H1 (cell line): ENCODE measurements around the gene CAPN8. TPM values are rescaled to one million over a fixed set of nuclear protein-coding genes. Genes with fewer than 3 reads are reported as not detected.

Experiments
- CTCF ChIA-PET: fragments of 300-600 bp; sonication (Branson Sonifier 250); formaldehyde crosslinking; loops from one replicate; lab custom pipeline; 2021; ENCODE audit not compliant: partially characterized antibody; lab: Charles Lee
- POLR2A ChIA-PET: fragments of 300-600 bp; sonication (Branson Sonifier 250); formaldehyde crosslinking; loops from one replicate; lab custom pipeline; 2021; ENCODE audit warnings: inconsistent platforms; ENCODE audit not compliant: partially characterized antibody; lab: Charles Lee
- DNase-seq, 2 experiments: peaks; one replicate each; pipeline versions ENCODE4 v3.0.0 to v3.0.0-alpha.2; 2010 to 2022; ENCODE audit warnings: low spot score in 2 of 2, low read depth in 1 of 2, mixed read lengths in 1 of 2
- FAIRE-seq: peaks from 2 replicates; lab custom pipeline; 2011; peaks lifted over from hg19 to GRCh38; lab: Jason Lieb, UNC
- H2AFZ ChIP-seq: 2 replicates; pipeline ENCODE4 v1.8.1; 2012; ENCODE audit warnings: low read length, inconsistent platforms
- H2AK5ac ChIP-seq: 2 replicates; pipeline ENCODE4 v1.6.1; 2013; ENCODE audit warnings: low read depth, low read length
- H2BK120ac ChIP-seq: replicated peaks from 2 replicates; pipeline ENCODE3; 2013; ENCODE audit warnings: low read depth, low read length, inconsistent platforms
- H2BK12ac ChIP-seq: 2 replicates; pipeline ENCODE4 v1.6.1; 2013; ENCODE audit warnings: low read depth, low read length
- H2BK15ac ChIP-seq: 2 replicates; pipeline ENCODE4 v1.6.1; 2013; ENCODE audit warnings: low read length
- H2BK20ac ChIP-seq: 2 replicates; pipeline ENCODE4 v1.6.1; 2013; ENCODE audit warnings: low read length
- H2BK5ac ChIP-seq: 2 replicates; pipeline ENCODE4 v1.6.1; 2013; ENCODE audit warnings: low read depth, low read length
- H3K14ac ChIP-seq: 2 replicates; pipeline ENCODE4 v1.6.1; 2013; ENCODE audit warnings: inconsistent platforms; ENCODE audit not compliant: insufficient read length
- H3K18ac ChIP-seq: 2 replicates; pipeline ENCODE4 v1.6.1; 2013; ENCODE audit warnings: low read length; ENCODE audit errors: extremely low read depth
- H3K23ac ChIP-seq: 2 replicates; pipeline ENCODE4 v1.6.1; 2013; ENCODE audit warnings: inconsistent platforms; ENCODE audit not compliant: insufficient read length
- H3K23me2 ChIP-seq: 2 replicates; pipeline ENCODE4 v1.6.1; 2013; ENCODE audit warnings: low read depth, low read length
- H3K27ac ChIP-seq: 2 replicates; pipeline ENCODE4 v1.6.1; 2011; ENCODE audit warnings: low read depth, low read length, inconsistent platforms
- H3K27me3 ChIP-seq, 4 experiments: replicated peaks in 1 of 4; 1 replicate in 1 of 4; 2 replicates in 3 of 4; pipeline versions ENCODE4 v1.6.1 to v1.8.1; 2011 to 2013; ENCODE audit warnings: low read length in 3 of 4, mild to moderate bottlenecking in 3 of 4, inconsistent platforms in 2 of 4, mixed read lengths in 2 of 4, moderate library complexity in 1 of 4; ENCODE audit not compliant: control insufficient read depth in 3 of 4, insufficient read depth in 3 of 4; ENCODE audit errors: extremely low read depth in 1 of 4
- H3K36me3 ChIP-seq, 4 experiments: 2 replicates each; pipeline versions ENCODE4 v1.6.1 to v1.8.1; 2011 to 2013; ENCODE audit warnings: mild to moderate bottlenecking in 4 of 4, low read length in 3 of 4, moderate library complexity in 2 of 4, control low read depth in 1 of 4, inconsistent platforms in 1 of 4; ENCODE audit not compliant: insufficient read depth in 4 of 4, control insufficient read depth in 2 of 4
- H3K4ac ChIP-seq: replicated peaks from 2 replicates; pipeline ENCODE3; 2013; ENCODE audit warnings: low read length, low read depth, mixed read lengths, inconsistent platforms; ENCODE audit not compliant: insufficient read length
- H3K4me1 ChIP-seq, 4 experiments: replicated peaks in 1 of 4; 1 replicate in 1 of 4; 2 replicates in 3 of 4; pipeline versions ENCODE4 v1.6.1 to v1.8.1; 2011 to 2013; ENCODE audit warnings: low read length in 3 of 4, inconsistent platforms in 2 of 4, mixed read lengths in 1 of 4; ENCODE audit not compliant: insufficient read depth in 4 of 4, control insufficient read depth in 3 of 4
- H3K4me2 ChIP-seq, 2 experiments: 2 replicates each; pipeline versions ENCODE4 v1.6.1 to v1.8.1; 2011 to 2013; ENCODE audit warnings: low read depth in 2 of 2, low read length in 2 of 2, control low read depth in 1 of 2, inconsistent platforms in 1 of 2, mild to moderate bottlenecking in 1 of 2; ENCODE audit not compliant: insufficient read depth in 1 of 2
- H3K4me3 ChIP-seq, 4 experiments: fragments of 200-600, 300-600 bp in 1 of 4; sonication (generic), shearing (Covaris generic), sonication (Bioruptor Twin) in 1 of 4; 2 replicates each; pipeline versions ENCODE4 v1.5.1 to v1.8.1; 2011 to 2016; ENCODE audit warnings: low read length in 4 of 4, low read depth in 3 of 4, control low read depth in 2 of 4, inconsistent platforms in 2 of 4, mild to moderate bottlenecking in 2 of 4, mixed read lengths in 1 of 4, moderate library complexity in 1 of 4; ENCODE audit not compliant: insufficient read depth in 2 of 4; ENCODE audit errors: extremely low read depth in 1 of 4
- H3K56ac ChIP-seq: replicated peaks from 2 replicates; pipeline ENCODE3; 2013; ENCODE audit warnings: low read depth, mild to moderate bottlenecking, mixed read lengths, low read length, inconsistent platforms; ENCODE audit not compliant: insufficient read length
- H3K79me1 ChIP-seq: 2 replicates; pipeline ENCODE4 v1.6.1; 2013; ENCODE audit warnings: low read depth, low read length, control low read depth
- H3K79me2 ChIP-seq, 2 experiments: 2 replicates each; pipeline versions ENCODE4 v1.6.1 to v1.8.1; 2012 to 2013; ENCODE audit warnings: low read length in 2 of 2, mild to moderate bottlenecking in 2 of 2, inconsistent platforms in 1 of 2; ENCODE audit not compliant: insufficient read depth in 2 of 2, control insufficient read depth in 1 of 2
- H3K9ac ChIP-seq, 4 experiments: replicated peaks in 1 of 4; 1 replicate in 1 of 4; 2 replicates in 3 of 4; pipeline versions ENCODE4 v1.6.1 to v1.8.1; 2011 to 2013; ENCODE audit warnings: low read depth in 3 of 4, low read length in 3 of 4, control low read depth in 2 of 4, mild to moderate bottlenecking in 2 of 4, moderate library complexity in 2 of 4, inconsistent platforms in 1 of 4; ENCODE audit errors: extremely low read depth in 1 of 4
- H3K9me3 ChIP-seq, 2 experiments: 2 replicates each; pipeline versions ENCODE4 v1.6.1 to v1.8.1; 2012 to 2013; ENCODE audit warnings: mild to moderate bottlenecking in 2 of 2, moderate library complexity in 2 of 2, control low read depth in 1 of 2, inconsistent platforms in 1 of 2, low read depth in 1 of 2, low read length in 1 of 2, mixed read lengths in 1 of 2; ENCODE audit not compliant: insufficient read depth in 2 of 2
- H4K20me1 ChIP-seq, 2 experiments: replicated peaks in 1 of 2; 2 replicates each; pipeline versions ENCODE3 to v1.8.1; 2011 to 2013; ENCODE audit warnings: inconsistent platforms in 2 of 2, low read length in 2 of 2, mild to moderate bottlenecking in 1 of 2; ENCODE audit not compliant: insufficient read depth in 2 of 2, control insufficient read depth in 1 of 2
- H4K5ac ChIP-seq: 2 replicates; pipeline ENCODE4 v1.6.1; 2013; ENCODE audit warnings: low read length, low read depth, mixed read lengths, inconsistent platforms; ENCODE audit not compliant: insufficient read length
- H4K8ac ChIP-seq: 2 replicates; pipeline ENCODE4 v1.8.0; 2013; ENCODE audit warnings: mild to moderate bottlenecking, moderate library complexity, low read length, inconsistent platforms; ENCODE audit not compliant: insufficient read depth; ENCODE audit errors: extremely low read depth
- H4K91ac ChIP-seq: replicated peaks from 2 replicates; pipeline ENCODE3; 2013; ENCODE audit warnings: low read length, mixed read lengths, inconsistent platforms; ENCODE audit not compliant: insufficient read length
- POLR2A ChIP-seq, 2 experiments: IDR thresholded peaks; 1 replicate in 1 of 2; 2 replicates in 1 of 2; pipeline ENCODE4 v1.6.1; 2011; ENCODE audit warnings: low read depth in 2 of 2, low read length in 2 of 2, mild to moderate bottlenecking in 2 of 2; ENCODE audit errors: control extremely low read depth in 1 of 2
- WGBS, 2 experiments: shearing (Covaris generic) in 1 of 2; methylation state at CpG; one replicate each; pipeline versions ENCODE4 v1.1.6 to v1.1.7; 2013 to 2015; ENCODE audit warnings: low lambda C conversion rate in 2 of 2, mixed read lengths in 2 of 2, inconsistent platforms in 1 of 2, low coverage in 1 of 2, missing lambda C conversion rate in 1 of 2; ENCODE audit not compliant: insufficient replicate concordance in 2 of 2, insufficient coverage in 1 of 2, insufficient read length in 1 of 2; ENCODE audit errors: extremely low coverage in 1 of 2, missing lambda C conversion rate in 1 of 2; 5-methylcytosine and 5-hydroxymethylcytosine counted together
- polyA plus RNA-seq, 7 experiments: library from polyadenylated mRNA; depleted of rRNA in 3 of 7; stranded (reverse) in 5 of 7; unstranded in 2 of 7; fragments of >200 nt in 5 of 7; fragments of 200-250 nt in 2 of 7; gene quantifications; 1 replicate in 5 of 7; 2 replicates in 1 of 7; 4 replicates in 1 of 7; pipeline versions ENCODE4 v1.2.1 to v1.2.3, GENCODE V29; 2011 to 2013; ENCODE audit warnings: missing spikeins in 2 of 7, mixed read lengths in 2 of 7
- total RNA-seq: library from RNA; stranded (reverse); fragmentation: NEBNext Ultra II Directional; extraction: Animal tissue kit (Norgen Biotek cat#: 25700); gene quantifications from 2 replicates; pipeline ENCODE4 v1.2.1, GENCODE V29; 2021

CAPN8 gene
- total and polyA plus RNA-seq, 2 of the 8 experiments (the other 6 are each of a cell fraction or from before 2014, with no cell fraction given) = 0.20 to 0.26 TPM

GRCh38 chr1:223538981-223539380 is 126.5 kb downstream of the CAPN8 start:
- FAIRE-seq = no peak
- no peak for TF ChIP-seq POLR2A (IDR thresholded peaks at IDR 0.05; ENCODE audit: control extremely low read depth in 1 of 2, low read depth in 2 of 2, low read length in 2 of 2)

More at GRCh38 chr1:223538981-223539380, 126.5 kb downstream of the CAPN8 start:
- no peak overlapping the region for H2AK5ac ChIP-seq
- no peak overlapping the region for H4K91ac ChIP-seq
- no peak overlapping the region for H3K18ac ChIP-seq
- peaks cover 0 to 3% (median 0%) of the 10 kb centered on the region in 4 experiments; a peak in 1 of 7 replicates for H3K4me1 ChIP-seq
- H3K23ac ChIP-seq = no peak overlapping the region
- no peak overlapping the region for H2BK15ac ChIP-seq
- H3K4me2 ChIP-seq = no peak overlapping the region
- H3K27me3 ChIP-seq = no peaks in the 10 kb centered on the region
- H3K79me2 ChIP-seq = no peaks in the 10 kb centered on the region
- no peak overlapping the region for H3K56ac ChIP-seq
- H3K23me2 ChIP-seq = no peaks in the 10 kb centered on the region
- WGBS, 2 experiments = 94% methylated on average over 7 of the region's 7 CpGs; no CpG with 5 or more reads in 1 of the 2 experiments
- H3K9me3 ChIP-seq = no peaks in the 10 kb centered on the region
- ChIA-PET POLR2A (no interaction called here), CTCF (interaction anchor here (0.6 to 6.4 kb wide), 12 partner anchors 8 to 364 kb away, joined by 3 to 33 read pairs (median 5); no protein-coding TSS in a partner anchor)
- DNase-seq = no peak
- H3K9ac ChIP-seq = no peak overlapping the region
- H2BK120ac ChIP-seq = no peak overlapping the region
- H4K8ac ChIP-seq = no peak overlapping the region
- H3K36me3 ChIP-seq = no peaks in the 10 kb centered on the region
- no peak overlapping the region for H4K5ac ChIP-seq
- no peak overlapping the region for H2AFZ ChIP-seq
- no peak overlapping the region for H2BK20ac ChIP-seq
- H3K79me1 ChIP-seq = no peaks in the 10 kb centered on the region
- no peak overlapping the region for H2BK12ac ChIP-seq
- H4K20me1 ChIP-seq = no peaks in the 10 kb centered on the region
- no peak overlapping the region for H3K27ac ChIP-seq
- no peak overlapping the region for H3K14ac ChIP-seq
- no peak overlapping the region for H2BK5ac ChIP-seq
- H3K4ac ChIP-seq = no peak overlapping the region
- H3K4me3 ChIP-seq = no peak overlapping the region
